ENCODE results near the gene TEPSIN.

DNA sequence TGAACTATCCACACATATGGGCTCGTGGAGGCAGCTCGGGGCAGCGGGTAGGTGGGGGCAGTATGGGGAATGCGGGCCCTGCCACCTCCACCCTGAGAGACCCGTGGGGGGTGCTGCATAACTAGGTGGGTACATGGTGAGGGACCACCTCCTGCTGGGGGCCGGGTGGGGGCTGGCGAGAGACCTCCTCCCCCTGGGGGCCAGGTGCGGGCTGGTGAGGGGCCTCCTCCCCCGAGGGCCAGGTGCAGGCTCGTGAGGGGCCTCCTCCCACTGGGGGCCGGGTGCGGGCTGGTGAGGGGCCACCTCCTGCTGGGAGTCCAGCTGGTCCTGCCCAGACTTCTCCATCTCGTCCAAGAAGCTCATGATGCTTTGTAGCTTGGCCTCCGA is 41.5 kb downstream of the TEPSIN start:
- TF ChIP-seq, protein P1, sequence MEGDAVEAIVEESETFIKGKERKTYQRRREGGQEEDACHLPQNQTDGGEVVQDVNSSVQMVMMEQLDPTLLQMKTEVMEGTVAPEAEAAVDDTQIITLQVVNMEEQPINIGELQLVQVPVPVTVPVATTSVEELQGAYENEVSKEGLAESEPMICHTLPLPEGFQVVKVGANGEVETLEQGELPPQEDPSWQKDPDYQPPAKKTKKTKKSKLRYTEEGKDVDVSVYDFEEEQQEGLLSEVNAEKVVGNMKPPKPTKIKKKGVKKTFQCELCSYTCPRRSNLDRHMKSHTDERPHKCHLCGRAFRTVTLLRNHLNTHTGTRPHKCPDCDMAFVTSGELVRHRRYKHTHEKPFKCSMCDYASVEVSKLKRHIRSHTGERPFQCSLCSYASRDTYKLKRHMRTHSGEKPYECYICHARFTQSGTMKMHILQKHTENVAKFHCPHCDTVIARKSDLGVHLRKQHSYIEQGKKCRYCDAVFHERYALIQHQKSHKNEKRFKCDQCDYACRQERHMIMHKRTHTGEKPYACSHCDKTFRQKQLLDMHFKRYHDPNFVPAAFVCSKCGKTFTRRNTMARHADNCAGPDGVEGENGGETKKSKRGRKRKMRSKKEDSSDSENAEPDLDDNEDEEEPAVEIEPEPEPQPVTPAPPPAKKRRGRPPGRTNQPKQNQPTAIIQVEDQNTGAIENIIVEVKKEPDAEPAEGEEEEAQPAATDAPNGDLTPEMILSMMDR (IDR thresholded peaks at IDR 0.05; ENCODE audit: insufficient read depth, low read length, poor library complexity, severe bottlenecking), result no peak
- TF ChIP-seq EZH2phosphoT487 (conservative IDR thresholded peaks at IDR 0.05; ENCODE audit: low read length), result no peak
